Skeletal muscle satellite cell (primary cell): ENCODE results near the gene NPHP4.

Source experiments
- H3K27me3 ChIP-seq: 2 replicates; pipeline ENCODE4 v1.7.0; 2013; ENCODE audit warnings: low read length; ENCODE audit not compliant: control insufficient read depth, insufficient read depth
- H3K36me3 ChIP-seq: 2 replicates; pipeline ENCODE4 v1.7.0; 2013; ENCODE audit warnings: mild to moderate bottlenecking, control low read depth, low read length; ENCODE audit not compliant: insufficient read depth
- H3K4me1 ChIP-seq: 2 replicates; pipeline ENCODE4 v1.7.0; 2013; ENCODE audit warnings: low read length; ENCODE audit not compliant: control insufficient read depth, insufficient read depth
- H3K4me2 ChIP-seq: 2 replicates; pipeline ENCODE4 v1.7.0; 2013; ENCODE audit warnings: mild to moderate bottlenecking, low read length
- H3K4me3 ChIP-seq: 2 replicates; pipeline ENCODE4 v1.7.0; 2013; ENCODE audit warnings: low read length
- H3K9ac ChIP-seq: 2 replicates; pipeline ENCODE4 v1.7.0; 2013; ENCODE audit warnings: mild to moderate bottlenecking, low read depth, low read length, moderate library complexity
- H3K9me3 ChIP-seq: replicated peaks from 2 replicates; pipeline ENCODE4 v1.7.0; 2013; ENCODE audit warnings: mild to moderate bottlenecking, control low read depth, low read length

The NPHP4 gene

DNA sequence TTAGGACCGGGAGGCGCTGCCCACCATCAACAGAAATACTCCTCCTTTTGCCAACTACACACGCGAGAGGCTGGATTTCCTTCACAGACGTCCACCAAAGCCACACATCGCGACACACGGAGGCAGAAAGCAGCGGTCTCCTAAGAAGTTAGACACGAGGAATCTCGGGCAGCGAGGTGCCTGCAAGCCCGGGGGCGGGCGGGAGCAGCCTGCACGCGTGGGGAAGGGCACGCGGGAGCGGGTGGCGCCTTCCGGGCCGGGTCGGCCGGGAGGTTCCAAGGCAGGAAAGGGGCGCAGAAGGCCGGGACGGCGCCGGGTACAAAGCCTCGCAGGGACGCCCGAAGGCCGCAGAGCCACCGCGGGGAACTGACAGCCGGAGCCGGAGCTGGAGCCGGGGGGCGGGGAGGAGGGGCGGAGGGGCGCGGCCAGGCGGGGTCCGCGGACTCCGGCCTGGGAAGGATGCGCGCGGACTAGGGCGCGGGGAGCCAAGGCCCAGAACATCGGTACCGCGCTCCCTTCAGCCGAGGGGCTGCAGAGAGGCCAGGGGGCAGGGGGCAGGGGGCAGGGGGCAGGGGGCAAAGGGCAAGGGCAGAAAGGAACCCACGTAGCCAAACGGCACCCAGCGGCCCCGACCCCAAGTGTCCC, 722 bp downstream of the NPHP4 start:
- H3K4me2 ChIP-seq: peak overlapping the region; percentile 98
- peaks cover 15% of the 10 kb centered on the region for H3K4me1 ChIP-seq
- H3K9ac ChIP-seq: peak overlapping the region; percentile 86
- H3K36me3 ChIP-seq: no peaks in the 10 kb centered on the region
- no peaks in the 10 kb centered on the region for H3K9me3 ChIP-seq
- peak overlapping the region; percentile 99 for H3K4me3 ChIP-seq
- no peaks in the 10 kb centered on the region for H3K27me3 ChIP-seq

DNA sequence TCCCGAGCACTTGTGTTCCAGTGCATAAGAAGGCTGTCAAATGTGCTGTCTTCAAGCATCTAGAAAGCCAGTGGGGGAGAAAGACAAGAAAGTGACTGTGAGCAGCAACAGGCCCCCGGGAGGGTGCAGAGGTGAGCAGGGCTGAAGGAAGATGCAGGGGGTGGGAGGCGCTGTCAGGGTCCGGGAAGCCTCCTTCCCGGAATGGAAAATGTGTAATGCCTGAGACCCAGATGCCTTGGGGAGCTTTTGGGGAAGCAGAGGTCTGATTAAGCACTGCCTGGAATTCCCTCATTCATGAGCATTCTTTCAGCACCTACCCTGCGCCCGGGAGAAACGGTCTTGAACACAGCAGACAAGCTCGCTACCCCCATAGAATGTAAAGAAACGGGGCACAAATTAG, 1.3 kb downstream of the NPHP4 start:
- H3K9ac ChIP-seq: peak overlapping the region; percentile 70
- H3K27me3 ChIP-seq: no peaks in the 10 kb centered on the region
- H3K9me3 ChIP-seq: no peaks in the 10 kb centered on the region
- no peaks in the 10 kb centered on the region for H3K36me3 ChIP-seq
- H3K4me2 ChIP-seq: peak overlapping the region; percentile 98
- peak overlapping the region; percentile 99 for H3K4me3 ChIP-seq
- peaks cover 15% of the 10 kb centered on the region for H3K4me1 ChIP-seq

DNA sequence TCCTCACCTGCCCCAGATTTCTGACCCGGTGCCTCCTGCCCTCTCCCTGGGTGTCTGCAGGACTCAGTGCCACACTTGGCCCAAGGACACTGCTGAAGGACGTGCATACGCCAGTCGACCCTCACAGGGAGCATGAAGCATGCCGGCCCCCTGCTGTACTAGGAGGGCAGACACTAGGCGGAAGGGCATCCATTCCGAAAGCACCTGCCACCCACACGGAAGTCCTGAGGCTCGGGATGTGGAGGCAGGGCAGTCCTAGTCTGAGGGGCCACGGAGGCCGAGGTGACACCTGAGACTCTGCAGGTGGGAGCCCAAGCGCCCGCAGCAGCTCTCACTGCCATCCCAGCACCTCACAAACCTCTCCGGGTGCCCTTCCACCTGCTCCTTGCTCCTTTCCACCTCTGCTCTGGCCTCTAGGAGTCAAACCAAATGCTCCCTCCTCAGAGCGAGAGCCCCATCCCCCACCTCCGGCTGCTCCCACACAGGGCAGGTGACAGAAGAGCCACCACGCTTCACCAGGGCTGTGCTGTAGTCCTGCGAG, 2.4 kb downstream of the NPHP4 start:
- no peaks in the 10 kb centered on the region for H3K27me3 ChIP-seq
- no peak overlapping the region for H3K4me3 ChIP-seq
- no peaks in the 10 kb centered on the region for H3K9me3 ChIP-seq
- no peaks in the 10 kb centered on the region for H3K36me3 ChIP-seq
- no peak overlapping the region for H3K9ac ChIP-seq
- H3K4me1 ChIP-seq: peaks cover 15% of the 10 kb centered on the region
- H3K4me2 ChIP-seq: no peak overlapping the region

DNA sequence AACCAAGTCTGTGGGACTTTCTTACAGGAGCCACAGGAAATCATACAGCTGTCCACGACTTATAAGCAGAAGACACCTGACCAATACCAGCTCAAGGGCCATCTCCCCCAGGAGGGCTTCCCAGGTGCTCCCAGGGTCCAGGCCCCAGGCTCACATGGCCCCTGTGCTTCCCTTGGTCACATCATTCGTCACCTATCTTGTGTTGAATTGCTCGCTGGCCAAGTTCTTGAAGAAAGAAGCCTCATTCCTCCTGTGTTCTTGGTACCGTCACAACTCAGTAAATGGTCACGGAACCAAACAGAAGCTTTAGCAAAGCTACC, 3.0 kb downstream of the NPHP4 start:
- Histone ChIP-seq H3K9ac (no peak overlapping the region), H3K4me2 (no peak overlapping the region), H3K36me3 (no peaks in the 10 kb centered on the region), H3K9me3 (no peaks in the 10 kb centered on the region), H3K4me3 (no peak overlapping the region), H3K27me3 (no peaks in the 10 kb centered on the region), H3K4me1 (peaks cover 15% of the 10 kb centered on the region)

DNA sequence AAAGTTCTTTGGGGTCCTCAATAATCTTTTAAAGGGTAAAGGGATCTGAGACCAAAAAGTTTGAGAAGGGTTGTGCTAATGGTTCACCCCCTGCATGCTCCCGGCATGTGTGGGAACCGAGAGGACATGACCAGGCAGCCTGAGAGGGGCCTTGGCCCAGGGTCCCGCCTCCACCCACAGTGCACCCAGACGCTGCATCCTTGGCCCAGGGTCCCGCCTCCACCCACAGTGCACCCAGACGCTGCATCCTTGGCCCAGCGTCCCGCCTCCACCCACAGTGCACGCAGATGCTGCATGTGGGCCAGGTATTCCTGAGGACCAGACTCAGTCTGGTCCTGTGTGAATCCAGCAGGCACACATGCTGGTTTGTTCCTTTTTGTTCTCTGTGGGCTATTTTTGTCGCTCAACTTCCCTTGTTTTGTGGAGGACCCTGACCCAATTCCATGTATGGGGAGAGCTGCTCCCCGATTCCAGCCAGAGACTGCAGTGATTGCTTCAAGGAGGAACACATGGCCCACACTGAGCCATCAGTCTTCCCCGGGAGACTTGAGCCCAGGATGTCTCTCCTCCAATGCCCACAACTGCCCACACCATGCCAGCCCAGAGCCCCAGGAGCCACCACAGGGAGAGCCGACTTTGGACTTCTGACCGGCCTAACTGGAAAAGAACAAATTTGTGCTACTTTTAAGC, 3.5 kb downstream of the NPHP4 start:
- H3K9me3 ChIP-seq: no peaks in the 10 kb centered on the region

DNA sequence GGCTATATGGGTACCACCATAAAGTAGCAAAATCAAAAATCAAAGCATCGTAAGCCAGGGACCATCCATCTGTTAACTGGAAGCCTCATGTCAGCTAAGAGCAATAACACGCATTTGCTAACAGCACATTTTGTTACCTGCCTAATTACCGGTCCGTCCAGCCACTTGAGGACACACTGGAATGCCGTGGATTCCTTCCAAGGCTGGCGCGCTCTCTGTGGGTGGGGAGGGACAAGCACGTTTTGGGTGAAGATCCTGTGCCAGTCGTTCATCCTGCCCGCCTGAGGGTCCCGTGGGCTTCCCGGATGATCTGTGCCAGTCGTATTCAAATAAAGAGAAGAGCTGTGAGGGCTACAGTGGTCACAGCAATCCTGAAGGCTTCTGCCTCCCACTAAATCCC, 6.2 kb downstream of the NPHP4 start:
- Histone ChIP-seq H3K9ac (no peak overlapping the region), H3K9me3 (no peaks in the 10 kb centered on the region), H3K4me3 (no peak overlapping the region), H3K27me3 (no peaks in the 10 kb centered on the region), H3K36me3 (no peaks in the 10 kb centered on the region), H3K4me1 (peaks cover 12% of the 10 kb centered on the region), H3K4me2 (no peak overlapping the region)

More for the DNA sequence above, 3.5 kb downstream of the NPHP4 start:
- Histone ChIP-seq H3K36me3 (no peaks in the 10 kb centered on the region), H3K4me3 (no peak overlapping the region), H3K27me3 (no peaks in the 10 kb centered on the region), H3K4me2 (no peak overlapping the region), H3K4me1 (peaks cover 13% of the 10 kb centered on the region), H3K9ac (no peak overlapping the region)

DNA sequence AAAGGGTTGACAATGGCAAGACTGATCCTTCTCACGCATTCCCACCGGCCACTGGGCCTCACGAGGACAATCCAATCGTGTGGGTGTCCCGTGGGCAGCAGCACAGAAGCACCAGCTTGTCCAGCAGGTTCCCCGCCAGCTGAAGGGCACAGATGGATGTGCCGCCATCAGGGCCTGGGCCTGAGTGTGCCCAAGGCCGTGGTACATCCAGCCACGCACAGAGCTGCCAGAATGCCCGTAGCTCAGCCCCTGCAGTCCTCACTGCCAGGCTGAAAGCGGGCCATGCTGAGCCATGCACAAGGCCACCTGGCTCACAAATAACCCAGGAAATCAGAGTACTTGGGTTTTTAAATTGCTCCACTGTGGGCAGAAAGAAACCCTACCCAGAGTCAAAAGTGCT, 7.0 kb downstream of the NPHP4 start:
- Histone ChIP-seq H3K4me2 (no peak overlapping the region), H3K27me3 (no peaks in the 10 kb centered on the region)

DNA sequence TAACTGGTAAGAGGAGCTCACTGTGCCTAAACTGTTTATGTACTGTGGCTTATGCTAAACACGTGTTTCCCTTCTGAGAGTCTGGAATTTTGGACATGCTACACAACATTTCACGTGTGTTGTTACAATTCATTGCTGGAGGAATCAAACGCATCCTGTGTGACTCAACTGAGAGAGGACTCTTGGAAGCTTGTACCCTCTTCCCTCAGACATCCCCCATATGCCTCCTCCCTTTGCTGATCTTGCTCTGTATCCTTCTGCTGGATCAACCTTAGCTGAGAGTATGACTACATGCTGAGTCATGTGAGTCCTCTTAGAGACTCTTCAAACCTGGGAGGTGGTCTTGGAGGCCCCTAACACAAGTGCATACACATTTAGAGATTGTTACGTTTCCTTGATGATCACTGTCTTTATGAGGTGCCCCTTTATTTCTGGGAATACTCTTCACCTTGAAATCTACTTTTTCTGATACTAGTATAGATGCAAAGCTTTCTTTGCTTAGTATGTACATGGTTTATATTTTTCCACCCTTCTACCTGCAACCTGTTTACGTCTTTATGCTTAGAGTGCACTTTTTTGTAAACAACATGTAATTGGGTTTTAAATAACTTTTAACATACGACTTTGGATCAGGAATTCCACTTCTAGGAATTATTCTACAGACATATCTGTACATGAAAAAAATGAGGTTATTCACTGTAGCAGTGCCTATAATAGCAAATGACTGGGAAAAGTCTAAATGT, 8.7 kb downstream of the NPHP4 start:
- H3K4me1 ChIP-seq: peaks cover 20% of the 10 kb centered on the region
- H3K9me3 ChIP-seq: no peaks in the 10 kb centered on the region
- no peaks in the 10 kb centered on the region for H3K36me3 ChIP-seq
- no peaks in the 10 kb centered on the region for H3K27me3 ChIP-seq
- no peak overlapping the region for H3K4me3 ChIP-seq
- H3K4me2 ChIP-seq: no peak overlapping the region
- no peak overlapping the region for H3K9ac ChIP-seq

More for the DNA sequence above, 7.0 kb downstream of the NPHP4 start:
- peaks cover 17% of the 10 kb centered on the region for H3K4me1 ChIP-seq
- no peaks in the 10 kb centered on the region for H3K9me3 ChIP-seq
- no peak overlapping the region for H3K9ac ChIP-seq
- no peaks in the 10 kb centered on the region for H3K36me3 ChIP-seq
- H3K4me3 ChIP-seq: no peak overlapping the region

DNA sequence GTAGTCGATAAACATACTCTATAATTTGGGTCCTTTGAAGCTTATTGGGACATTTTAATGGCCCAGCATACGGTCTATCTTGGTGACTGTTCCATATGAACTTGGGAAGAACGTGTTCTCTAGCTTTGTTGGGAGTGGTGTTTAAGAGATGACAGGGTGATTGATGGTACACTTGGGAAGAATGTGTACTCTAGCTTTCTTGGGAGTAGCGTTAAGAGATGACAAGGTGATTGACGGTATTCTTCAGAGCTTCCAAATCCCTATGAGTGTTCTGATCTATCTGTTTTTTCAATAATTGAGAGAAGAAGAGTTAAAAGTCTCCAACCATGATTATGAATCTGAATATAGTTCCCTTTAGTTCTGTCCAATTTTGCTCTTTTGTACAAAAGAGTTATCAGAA, 9.4 kb downstream of the NPHP4 start:
- Histone ChIP-seq H3K4me2 (no peak overlapping the region), H3K36me3 (no peaks in the 10 kb centered on the region), H3K27me3 (no peaks in the 10 kb centered on the region), H3K4me3 (no peak overlapping the region), H3K4me1 (peaks cover 20% of the 10 kb centered on the region), H3K9me3 (no peaks in the 10 kb centered on the region), H3K9ac (no peak overlapping the region)

DNA sequence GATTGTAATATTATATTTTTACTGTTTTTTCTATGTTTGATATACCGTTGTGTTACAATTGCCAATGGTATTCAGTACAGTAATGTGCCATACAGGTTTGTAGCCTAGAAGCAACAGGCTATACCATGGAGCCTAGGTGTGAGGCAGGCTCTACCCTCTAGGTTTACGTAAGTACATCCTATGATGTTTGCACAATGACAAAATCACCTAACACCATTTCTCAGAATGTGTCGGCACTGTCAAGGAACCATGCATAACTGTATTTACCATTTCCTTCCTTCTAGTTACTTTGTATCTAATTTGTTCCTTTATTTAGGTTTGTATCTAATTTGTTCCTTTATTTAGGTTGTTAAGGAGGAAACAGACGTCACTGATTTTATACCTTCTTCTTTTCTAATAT, 9.9 kb downstream of the NPHP4 start:
- Histone ChIP-seq H3K4me1 (peaks cover 20% of the 10 kb centered on the region), H3K4me2 (no peak overlapping the region), H3K27me3 (no peaks in the 10 kb centered on the region), H3K9me3 (no peaks in the 10 kb centered on the region), H3K36me3 (no peaks in the 10 kb centered on the region), H3K9ac (no peak overlapping the region), H3K4me3 (no peak overlapping the region)

DNA sequence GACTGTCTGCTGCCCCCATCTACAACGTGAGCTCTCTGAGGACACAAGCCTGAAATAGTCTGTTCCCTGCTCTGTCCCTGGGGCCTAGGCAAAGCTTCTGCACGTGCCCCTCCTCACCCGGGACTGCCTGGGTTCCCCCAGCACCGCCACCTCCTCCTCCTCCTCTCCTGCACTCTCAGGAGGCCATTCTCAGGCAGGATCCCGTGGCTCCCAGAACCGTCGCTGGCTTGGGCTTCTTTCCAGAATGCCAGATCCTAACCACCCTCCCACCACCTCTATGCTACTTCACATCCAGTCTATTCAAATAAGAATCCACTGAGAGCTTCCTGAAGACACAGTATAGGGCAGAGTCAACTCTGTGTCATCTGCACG, 11.2 kb downstream of the NPHP4 start:
- no peak overlapping the region for H3K4me3 ChIP-seq
- no peaks in the 10 kb centered on the region for H3K36me3 ChIP-seq
- H3K9ac ChIP-seq: no peak overlapping the region
- peaks cover 20% of the 10 kb centered on the region for H3K4me1 ChIP-seq
- H3K27me3 ChIP-seq: no peaks in the 10 kb centered on the region
- no peaks in the 10 kb centered on the region for H3K9me3 ChIP-seq
- H3K4me2 ChIP-seq: no peak overlapping the region
